Measurements from ENCODE around the gene ACTR3. TPM values are rescaled to one million over a fixed set of nuclear protein-coding genes. Genes with fewer than 3 reads are reported as not detected.

The ACTR3 gene
- total RNA-seq, 1 experiment from 2014 or later, result 180 TPM

- Histone ChIP-seq H3K4ac (ENCODE audit: low read depth, low read length) (no peak overlapping the region), H3T11ph (ENCODE audit: low read length) (no peak overlapping the region), H4K20me1 (ENCODE audit: control insufficient read depth, insufficient read depth, insufficient read length) (no peaks in the 10 kb centered on the region), H3K27me3 (ENCODE audit: insufficient read depth, low read length) (no peaks in the 10 kb centered on the region), H3K9ac (ENCODE audit: extremely low read depth, insufficient read length, low read length) (no peak overlapping the region), H3K18ac (ENCODE audit: insufficient read length, low read depth, low read length) (no peak overlapping the region), H2AFZ (ENCODE audit: low read length) (no peak overlapping the region), H2BK20ac (ENCODE audit: low read depth, low read length, poor library complexity, severe bottlenecking) (no peak overlapping the region), H4K8ac (replicated peaks; ENCODE audit: insufficient read length, low read depth, low read length) (no peak overlapping the region), H3K79me1 (ENCODE audit: insufficient read depth, low read depth, low read length, poor library complexity, severe bottlenecking) (no peaks in the 10 kb centered on the region), H4K91ac (ENCODE audit: insufficient read length, low read depth, low read length) (no peak overlapping the region), H3K56ac (ENCODE audit: insufficient read length, low read depth, low read length) (no peak overlapping the region), H3K4me1 (ENCODE audit: insufficient read depth, low read length) (no peaks in the 10 kb centered on the region), H4K5ac (ENCODE audit: insufficient read length, low read depth, low read length) (no peak overlapping the region), H2AK5ac (ENCODE audit: insufficient read length, low read length) (no peak overlapping the region), H2BK5ac (ENCODE audit: insufficient read length, low read length) (no peak overlapping the region), H3K27ac (ENCODE audit: insufficient read length, low read depth, low read length) (no peak overlapping the region), H3K9me3 (ENCODE audit: control insufficient read depth, low read depth, low read length) (no peaks in the 10 kb centered on the region), H3K14ac (ENCODE audit: insufficient read depth, low read length) (no peak overlapping the region), H3K79me2 (ENCODE audit: insufficient read depth, low read length) (no peaks in the 10 kb centered on the region), H2BK15ac (ENCODE audit: low read depth, low read length) (no peak overlapping the region), H3K23ac (ENCODE audit: insufficient read length, low read depth, low read length) (no peak overlapping the region), H2BK120ac (ENCODE audit: low read depth, low read length, poor library complexity, severe bottlenecking) (no peak overlapping the region), H2BK12ac (ENCODE audit: insufficient read length, low read depth, low read length) (no peak overlapping the region), H3K4me2 (ENCODE audit: insufficient read depth, insufficient read length, low read length) (no peak overlapping the region), H3K23me2 (ENCODE audit: insufficient read length, low read depth, low read length, poor library complexity, severe bottlenecking) (no peaks in the 10 kb centered on the region)
- H3K4me1 Mint-ChIP-seq, result no peaks in the 10 kb centered on the region
- TF ChIP-seq CTCF (conservative IDR thresholded peaks at IDR 0.05), result no peak
- no peak for DNase-seq
- H3K4me3 Mint-ChIP-seq, result no peak overlapping the region
- H3K9me3 Mint-ChIP-seq, result no peaks in the 10 kb centered on the region
- H3K36me3 Mint-ChIP-seq (ENCODE audit: insufficient read depth in 1 of 3, low read depth in 3 of 3), result no peaks in the 10 kb centered on the region
- WGBS (ENCODE audit: extremely low coverage, insufficient read length, low lambda C conversion rate), result no CpG with 5 or more reads among the region's 5 CpGs
- H3K27ac Mint-ChIP-seq, result no peak overlapping the region
- no peaks in the 10 kb centered on the region for H3K27me3 Mint-ChIP-seq (ENCODE audit: low read depth)
Observed at GRCh38 chr2:113964436-113964835, 74.5 kb downstream of the ACTR3 start.
